SK-N-SH treated with all-trans-retinoic acid at 6 μM for 48 hours (cell line): ENCODE results near the gene FAM186B.

Experiments used
- ARNTL ChIP-seq: fragments of 450-650 bp; formaldehyde crosslinking; IDR thresholded peaks from 2 replicates; pipeline ENCODE4 v1.5.0; 2020; ENCODE audit warnings: low read depth, mild to moderate bottlenecking, moderate library complexity, borderline replicate concordance
- BACH2 ChIP-seq: fragments of 250-450 bp; sonication (Bioruptor Pico); IDR thresholded peaks from 2 replicates; pipeline ENCODE4 v1.9.0; 2021; ENCODE audit warnings: mild to moderate bottlenecking, borderline replicate concordance
- CSDC2 ChIP-seq: fragments of 250-450 bp; sonication (Bioruptor Pico); IDR thresholded peaks from 2 replicates; pipeline ENCODE4 v1.5.0; 2020; ENCODE audit warnings: mild to moderate bottlenecking, moderate library complexity
- GLIS3 ChIP-seq: fragments of 250-450 bp; sonication (Bioruptor Pico); IDR thresholded peaks from 2 replicates; pipeline ENCODE4 v1.5.0; 2020; ENCODE audit warnings: mild to moderate bottlenecking, moderate library complexity
- PATZ1 ChIP-seq: fragments of 250-450 bp; sonication (Bioruptor Pico); IDR thresholded peaks from 2 replicates; pipeline ENCODE4 v1.8.0; 2020; ENCODE audit warnings: mild to moderate bottlenecking, moderate library complexity, borderline replicate concordance
- RARB ChIP-seq: fragments of 250-450 bp; sonication (Bioruptor Pico); IDR thresholded peaks from 2 replicates; pipeline ENCODE4 v1.8.0; 2021; ENCODE audit warnings: mild to moderate bottlenecking, moderate library complexity
- TSHZ2 ChIP-seq: fragments of 250-450 bp; sonication (Bioruptor Pico); IDR thresholded peaks from 2 replicates; pipeline ENCODE4 v1.5.0; 2020; ENCODE audit warnings: mild to moderate bottlenecking, moderate library complexity
- ZC3H10 ChIP-seq: fragments of 250-450 bp; sonication (Bioruptor Pico); IDR thresholded peaks from 2 replicates; pipeline ENCODE4 v1.5.1; 2021; ENCODE audit warnings: mild to moderate bottlenecking, moderate library complexity
- ZFP3 ChIP-seq: fragments of 250-450 bp; sonication (Bioruptor Pico); IDR thresholded peaks from 2 replicates; pipeline ENCODE4 v1.5.0; 2020; ENCODE audit warnings: mild to moderate bottlenecking, moderate library complexity
- ZFP30 ChIP-seq: fragments of 450-650 bp; formaldehyde crosslinking; IDR thresholded peaks from 2 replicates; pipeline ENCODE4 v1.5.0; 2022; ENCODE audit warnings: mild to moderate bottlenecking, moderate library complexity
- ZNF565 ChIP-seq: fragments of 450-650 bp; formaldehyde crosslinking; conservative IDR thresholded peaks from 2 replicates; pipeline ENCODE4 v1.5.0; 2020; ENCODE audit warnings: low read depth, mild to moderate bottlenecking, moderate library complexity
- ZNF8 ChIP-seq: fragments of 450-650 bp; formaldehyde crosslinking; IDR thresholded peaks from 2 replicates; pipeline ENCODE4 v1.5.0; 2020; ENCODE audit warnings: mild to moderate bottlenecking, moderate library complexity
- TF ChIP-seq, protein P1 (sequence below): fragments of 250-450 bp; sonication (Bioruptor Pico); IDR thresholded peaks from 2 replicates; pipeline ENCODE4 v1.5.1; 2020; ENCODE audit warnings: low read depth, mild to moderate bottlenecking, moderate library complexity

- no peak for TF ChIP-seq ZFP30
- no peak for TF ChIP-seq ZNF8
- TF ChIP-seq PATZ1 = no peak
- no peak for TF ChIP-seq ZNF565
- no peak for TF ChIP-seq ZFP3
- TF ChIP-seq GLIS3 (CRISPR knock-in tag) = no peak
- TF ChIP-seq RARB (CRISPR knock-in tag) = no peak
- TF ChIP-seq CSDC2 (CRISPR knock-in tag) = no peak
- no peak for TF ChIP-seq BACH2 (CRISPR knock-in tag)
- TF ChIP-seq, protein P1, sequence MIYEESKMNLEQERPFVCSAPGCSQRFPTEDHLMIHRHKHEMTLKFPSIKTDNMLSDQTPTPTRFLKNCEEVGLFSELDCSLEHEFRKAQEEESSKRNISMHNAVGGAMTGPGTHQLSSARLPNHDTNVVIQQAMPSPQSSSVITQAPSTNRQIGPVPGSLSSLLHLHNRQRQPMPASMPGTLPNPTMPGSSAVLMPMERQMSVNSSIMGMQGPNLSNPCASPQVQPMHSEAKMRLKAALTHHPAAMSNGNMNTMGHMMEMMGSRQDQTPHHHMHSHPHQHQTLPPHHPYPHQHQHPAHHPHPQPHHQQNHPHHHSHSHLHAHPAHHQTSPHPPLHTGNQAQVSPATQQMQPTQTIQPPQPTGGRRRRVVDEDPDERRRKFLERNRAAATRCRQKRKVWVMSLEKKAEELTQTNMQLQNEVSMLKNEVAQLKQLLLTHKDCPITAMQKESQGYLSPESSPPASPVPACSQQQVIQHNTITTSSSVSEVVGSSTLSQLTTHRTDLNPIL = no peak
- no peak for TF ChIP-seq TSHZ2 (CRISPR knock-in tag)
- TF ChIP-seq ARNTL (CRISPR knock-in tag) = no peak
- no peak for TF ChIP-seq ZC3H10 (CRISPR knock-in tag)
Measured at GRCh38 chr12:49626169-49626835, 20.9 kb upstream of the FAM186B start.
